Stomach (tissue), 4 donors: ENCODE data around the gene C1orf226.

Experiments used
- POLR2A ChIP-seq, 4 donors: fragments of 450-650 bp; IDR thresholded peaks; one replicate each; pipeline ENCODE4 v1.6.1; 2016; ENCODE audit warnings: antibody characterized with exemption in 4 of 4, control low read depth in 2 of 4, mild to moderate bottlenecking in 1 of 4, moderate library complexity in 1 of 4
- POLR2AphosphoS5 ChIP-seq, 3 donors: sonication (generic); formaldehyde crosslinking; IDR thresholded peaks; one replicate each; pipeline ENCODE4 v1.6.1; 2016; ENCODE audit warnings: antibody characterized with exemption in 3 of 3
- TF ChIP-seq, protein P1 (sequence below), 7 experiments: fragments of 450-650 bp in 4 of 7; fragments of 200-600 bp in 3 of 7; sonication (generic) in 3 of 7; IDR thresholded peaks; one replicate each; pipeline ENCODE4 v1.5.1; 2016 to 2019; ENCODE audit warnings: antibody characterized with exemption in 7 of 7, control low read depth in 2 of 7, mild to moderate bottlenecking in 1 of 7

DNA sequence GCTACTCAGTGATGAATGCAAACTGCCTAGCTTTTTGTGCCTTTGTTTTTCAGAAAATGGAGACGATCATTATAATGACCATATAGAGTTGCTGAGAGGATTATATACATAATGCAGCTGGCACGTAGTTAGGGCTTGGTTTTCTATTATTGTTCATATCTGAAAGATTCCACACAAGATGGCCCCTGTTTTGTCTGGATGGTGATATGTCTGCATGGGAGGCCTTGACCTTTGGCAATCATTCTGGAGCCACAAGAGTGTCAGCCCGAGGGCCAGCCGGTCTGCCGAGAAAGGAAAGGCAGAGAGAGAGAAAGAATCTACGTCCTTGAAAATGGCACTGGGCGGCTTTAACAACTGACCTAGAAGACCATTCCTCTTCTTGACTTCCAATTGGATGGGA, 36.1 kb downstream of the C1orf226 start:
- TF ChIP-seq, protein P1, sequence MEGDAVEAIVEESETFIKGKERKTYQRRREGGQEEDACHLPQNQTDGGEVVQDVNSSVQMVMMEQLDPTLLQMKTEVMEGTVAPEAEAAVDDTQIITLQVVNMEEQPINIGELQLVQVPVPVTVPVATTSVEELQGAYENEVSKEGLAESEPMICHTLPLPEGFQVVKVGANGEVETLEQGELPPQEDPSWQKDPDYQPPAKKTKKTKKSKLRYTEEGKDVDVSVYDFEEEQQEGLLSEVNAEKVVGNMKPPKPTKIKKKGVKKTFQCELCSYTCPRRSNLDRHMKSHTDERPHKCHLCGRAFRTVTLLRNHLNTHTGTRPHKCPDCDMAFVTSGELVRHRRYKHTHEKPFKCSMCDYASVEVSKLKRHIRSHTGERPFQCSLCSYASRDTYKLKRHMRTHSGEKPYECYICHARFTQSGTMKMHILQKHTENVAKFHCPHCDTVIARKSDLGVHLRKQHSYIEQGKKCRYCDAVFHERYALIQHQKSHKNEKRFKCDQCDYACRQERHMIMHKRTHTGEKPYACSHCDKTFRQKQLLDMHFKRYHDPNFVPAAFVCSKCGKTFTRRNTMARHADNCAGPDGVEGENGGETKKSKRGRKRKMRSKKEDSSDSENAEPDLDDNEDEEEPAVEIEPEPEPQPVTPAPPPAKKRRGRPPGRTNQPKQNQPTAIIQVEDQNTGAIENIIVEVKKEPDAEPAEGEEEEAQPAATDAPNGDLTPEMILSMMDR (IDR thresholded peaks at IDR 0.05) = no peak
- TF ChIP-seq POLR2AphosphoS5 (IDR thresholded peaks at IDR 0.05) (no peak), POLR2A (IDR thresholded peaks at IDR 0.05) (no peak)
